OCI-LY3 (cell line): ENCODE results near the gene SPNS2.

ENCODE experiments used
- CTCF ChIP-seq: fragments of 200-600, 300-600 bp; sonication (generic); IDR thresholded peaks from 2 replicates; pipeline ENCODE4 v1.5.1; 2014; ENCODE audit warnings: antibody characterized with exemption, low read length, low read depth
- EZH2phosphoT487 ChIP-seq: fragments of 200-600 bp; shearing (Covaris generic); IDR thresholded peaks from 2 replicates; pipeline ENCODE4 v1.6.1; 2018; ENCODE audit warnings: antibody characterized with exemption, mixed run types, low read depth

- TF ChIP-seq CTCF (no peak), EZH2phosphoT487 (no peak)
These were observed 8.5 kb upstream of the SPNS2 start for GRCh38 chr17:4490109-4490591.
